GF-D8 (cell line): Measurements from ENCODE around the gene SOST.

Experiments
- DNase-seq: peaks from one replicate; lab custom pipeline; 2025; lab: John Stamatoyannopoulos, UW

SOST gene

GRCh38 chr17:43774304-43775250 lies 16.0 kb upstream of the SOST start:
- DNase-seq, result no peak

- DNase-seq, result peak; percentile 99
These were observed 14.5 kb upstream of the SOST start for GRCh38 chr17:43772877-43773648.

GRCh38 chr17:43771463-43771862 lies 12.9 kb upstream of the SOST start:
- DNase-seq, result no peak

- no peak for DNase-seq
These were observed 12.4 kb upstream of the SOST start for GRCh38 chr17:43770957-43771356.

- DNase-seq, result no peak
These were observed 11.3 kb upstream of the SOST start for GRCh38 chr17:43769859-43770258.

- DNase-seq, result no peak
These were observed 10.8 kb upstream of the SOST start for GRCh38 chr17:43769426-43769825.

- DNase-seq, result no peak
These were observed 10.4 kb upstream of the SOST start for GRCh38 chr17:43768943-43769342.

- DNase-seq, result peak; percentile 95
These were observed 9.8 kb upstream of the SOST start for GRCh38 chr17:43768382-43768781.

GRCh38 chr17:43767713-43768059 lies 9.1 kb upstream of the SOST start:
- no peak for DNase-seq

- DNase-seq, result no peak
These were observed 8.6 kb upstream of the SOST start for GRCh38 chr17:43767053-43767712.

- no peak for DNase-seq
These were observed 7.9 kb upstream of the SOST start for GRCh38 chr17:43766413-43767052.

GRCh38 chr17:43760254-43760852 lies 1.8 kb upstream of the SOST start:
- DNase-seq, result peak; percentile 49

GRCh38 chr17:43759836-43760235 lies 1.2 kb upstream of the SOST start:
- DNase-seq, result no peak

- DNase-seq, result no peak
These were observed 505 bp downstream of the SOST start for GRCh38 chr17:43758086-43758485.

GRCh38 chr17:43757171-43757660 lies 1.4 kb downstream of the SOST start:
- DNase-seq, result no peak

GRCh38 chr17:43756201-43756600 lies 2.4 kb downstream of the SOST start:
- no peak for DNase-seq

GRCh38 chr17:43755389-43755875 lies 3.2 kb downstream of the SOST start:
- no peak for DNase-seq

- no peak for DNase-seq
These were observed 3.6 kb downstream of the SOST start for GRCh38 chr17:43754947-43755346.

- no peak for DNase-seq
These were observed 5.0 kb downstream of the SOST start for GRCh38 chr17:43753493-43754129.

GRCh38 chr17:43750153-43750552 lies 8.4 kb downstream of the SOST start:
- DNase-seq, result no peak

- no peak for DNase-seq
These were observed 13.1 kb downstream of the SOST start for GRCh38 chr17:43745541-43745940.
